Right lobe of liver (tissue), 6 donors: Measurements from ENCODE around the gene TMEM87A. TPM values are rescaled to one million over a fixed set of nuclear protein-coding genes. Genes with fewer than 3 reads are reported as not detected.

Experiments
- ATAC-seq, 4 donors: fragments of 200-7000 bp; cut with Tn5 transposase; one replicate each; pipeline ENCODE4 v1.9.1; 2020; ENCODE audit warnings: mild to moderate bottlenecking in 4 of 4, moderate library complexity in 4 of 4
- DNase-seq, 3 donors: peaks; one replicate each; pipeline ENCODE4 v3.0.0-alpha.2; 2020
- H3K27ac ChIP-seq, 3 donors: fragments of 200-600 bp; one replicate each; pipeline ENCODE4 v1.8.0; 2022
- H3K27me3 ChIP-seq, 2 donors: fragments of 200-600 bp; one replicate each; pipeline ENCODE4 v1.8.0; 2022
- H3K36me3 ChIP-seq, 4 donors: fragments of 200-600 bp; sonication (generic) in 1 of 4; one replicate each; pipeline versions ENCODE4 v1.5.1 to v1.8.0; 2017 to 2022; ENCODE audit warnings: control low read depth in 1 of 4
- H3K4me1 ChIP-seq, 4 donors: fragments of 200-600 bp; sonication (generic) in 1 of 4; one replicate each; pipeline versions ENCODE4 v1.5.1 to v1.8.0; 2017 to 2022; ENCODE audit warnings: control low read depth in 1 of 4
- H3K4me3 ChIP-seq, 3 donors: fragments of 200-600 bp; one replicate each; pipeline ENCODE4 v1.8.0; 2022
- H3K9me3 ChIP-seq, 4 donors: fragments of 200-600 bp; sonication (generic) in 1 of 4; one replicate each; pipeline versions ENCODE4 v1.5.1 to v1.8.0; 2017 to 2022; ENCODE audit warnings: control low read depth in 1 of 4
- CTCF ChIP-seq, 4 donors: fragments of 200-600 bp in 3 of 4; fragments of 450-650 bp in 1 of 4; IDR thresholded peaks; one replicate each; pipeline versions ENCODE4 v1.5.1 to v1.8.0; 2016 to 2022; ENCODE audit warnings: antibody characterized with exemption in 4 of 4, mild to moderate bottlenecking in 2 of 4
- POLR2A ChIP-seq: fragments of 450-650 bp; IDR thresholded peaks from one replicate; pipeline ENCODE4 v1.6.1; 2017; ENCODE audit warnings: antibody characterized with exemption, mild to moderate bottlenecking
- WGBS: methylation state at CpG from one replicate; pipeline ENCODE4 v1.1.6; 2018; ENCODE audit warnings: low coverage, low lambda C conversion rate; ENCODE audit not compliant: insufficient coverage; ENCODE audit errors: missing lambda C conversion rate; 5-methylcytosine and 5-hydroxymethylcytosine counted together
- intact Hi-C, 2 donors: fragments of 100-400 bp; cut with DNase I; formaldehyde crosslinking; loops; one replicate each; pipeline versions ENCODE4 v1.11.2 to v1.14.1; 2022
- total RNA-seq, 6 experiments: library from RNA; depleted of rRNA in 2 of 6; stranded (reverse); fragments of >200 nt in 2 of 6; fragmentation: NEBNext Ultra II Directional in 3 of 6; extraction: Animal tissue kit (Norgen Biotek cat#: 25700) in 3 of 6; gene quantifications; one replicate each; pipeline versions ENCODE4 v1.1.0 to v1.2.4, GENCODE V29; 2016 to 2023
- donor health status: DM: no; HTN: yes; CAD: no.
- donor health status: DM: no; HTN: no; CAD: no.
- donor health status: DM: no; HTN: no; CAD: no.
- donor health status: DM: no; HTN: yes; CAD: no.
- donor health status: DM: no; HTN: yes; CAD: no.

Gene TMEM87A
- total RNA-seq, 6 experiments from 2014 or later = 12.9 to 22.4 (median 15.7) TPM

GRCh38 chr15:42182328-42182886, 90.8 kb downstream of the TMEM87A start:
- no peaks in the 10 kb centered on the region for H3K27me3 ChIP-seq
- H3K27ac ChIP-seq = no peak overlapping the region
- intact Hi-C loops = no loop called here
- ATAC-seq (no peak), DNase-seq (no peak)
- H3K4me1 ChIP-seq = no peaks in the 10 kb centered on the region
- TF ChIP-seq CTCF (IDR thresholded peaks at IDR 0.05) (no peak), POLR2A (no peak)
- H3K4me3 ChIP-seq = no peak overlapping the region
- WGBS = 87% methylated on average over 5 of the region's 6 CpGs
- peaks cover 0 to 72% (median 25%) of the 10 kb centered on the region in 4 donors for H3K36me3 ChIP-seq
- no peaks in the 10 kb centered on the region for H3K9me3 ChIP-seq

GRCh38 chr15:42178056-42178455, 95.2 kb downstream of the TMEM87A start:
- ATAC-seq = no peak
- peaks cover 0 to 53% (median 23%) of the 10 kb centered on the region in 4 donors for H3K36me3 ChIP-seq

GRCh38 chr15:42175671-42176070, 97.6 kb downstream of the TMEM87A start:
- DNase-seq (no peak), ATAC-seq (no peak)
- TF ChIP-seq POLR2A = no peak
- H3K27me3 ChIP-seq = no peaks in the 10 kb centered on the region
- intact Hi-C loops = no loop called here
- WGBS = 74% methylated on average over 5 of the region's 5 CpGs
- H3K4me1 ChIP-seq = no peaks in the 10 kb centered on the region
- peaks cover 0 to 56% (median 23%) of the 10 kb centered on the region in 4 donors for H3K36me3 ChIP-seq
- H3K27ac ChIP-seq = no peak overlapping the region
- no peaks in the 10 kb centered on the region for H3K9me3 ChIP-seq
- no peak overlapping the region for H3K4me3 ChIP-seq

More at GRCh38 chr15:42178056-42178455, 95.2 kb downstream of the TMEM87A start:
- no peaks in the 10 kb centered on the region for H3K4me1 ChIP-seq
- no peak for DNase-seq
- no peak for TF ChIP-seq CTCF (IDR thresholded peaks at IDR 0.05)
- TF ChIP-seq POLR2A = no peak
- H3K4me3 ChIP-seq = no peak overlapping the region
- WGBS = 94% methylated on average over 2 of the region's 2 CpGs
- H3K27me3 ChIP-seq = no peaks in the 10 kb centered on the region
- H3K9me3 ChIP-seq = no peaks in the 10 kb centered on the region
- no peak overlapping the region for H3K27ac ChIP-seq
- intact Hi-C loops = no loop called here

GRCh38 chr15:42172475-42172874, 100.8 kb downstream of the TMEM87A start:
- peaks cover 4 to 71% (median 22%) of the 10 kb centered on the region in 4 donors for H3K36me3 ChIP-seq
- ATAC-seq = peak in 1 of 4 donors; percentile 30
- H3K4me3 ChIP-seq = no peak overlapping the region
- WGBS = 80% methylated on average over 5 of the region's 5 CpGs
- H3K4me1 ChIP-seq = no peaks in the 10 kb centered on the region
- no peaks in the 10 kb centered on the region for H3K9me3 ChIP-seq
- no peak for TF ChIP-seq CTCF (IDR thresholded peaks at IDR 0.05)
- TF ChIP-seq POLR2A = no peak
- no peak overlapping the region for H3K27ac ChIP-seq
- DNase-seq = no peak
- no peaks in the 10 kb centered on the region for H3K27me3 ChIP-seq
- intact Hi-C loops = no loop called here

- no peaks in the 10 kb centered on the region for H3K27me3 ChIP-seq
- intact Hi-C loops = no loop called here
- H3K4me1 ChIP-seq = no peaks in the 10 kb centered on the region
- TF ChIP-seq POLR2A (no peak), CTCF (IDR thresholded peaks at IDR 0.05) (no peak)
- 67% methylated on average over 1 of the region's 1 CpG for WGBS
- ATAC-seq (no peak), DNase-seq (no peak)
- no peaks in the 10 kb centered on the region for H3K9me3 ChIP-seq
- no peak overlapping the region for H3K27ac ChIP-seq
- no peak overlapping the region for H3K4me3 ChIP-seq
- peaks cover 9 to 71% (median 26%) of the 10 kb centered on the region in 4 donors for H3K36me3 ChIP-seq
Measured at GRCh38 chr15:42171795-42172194, 101.4 kb downstream of the TMEM87A start.
